Keratinocyte (primary cell): ENCODE data around the gene CAMSAP1.

Experiments used
- CTCF ChIP-seq, 3 experiments: IDR thresholded peaks in 1 of 3; conservative IDR thresholded peaks in 1 of 3; optimal IDR thresholded peaks in 1 of 3; 2 replicates in 2 of 3; 3 replicates in 1 of 3; pipeline versions ENCODE3 to v1.5.1; 2011; ENCODE audit warnings: low read length in 3 of 3, mild to moderate bottlenecking in 3 of 3, moderate library complexity in 2 of 3, control low read depth in 1 of 3, inconsistent platforms in 1 of 3; ENCODE audit not compliant: insufficient read depth in 2 of 3; ENCODE audit errors: extremely low read depth in 1 of 3
- EZH2 ChIP-seq: IDR thresholded peaks from one replicate; pipeline ENCODE4 v1.6.1; 2012; ENCODE audit warnings: inconsistent platforms, mild to moderate bottlenecking, low read length, moderate library complexity

- TF ChIP-seq CTCF (optimal IDR thresholded peaks at IDR 0.05 in 1 of 3, IDR thresholded peaks at IDR 0.05 in 1 of 3, conservative IDR thresholded peaks at IDR 0.05 in 1 of 3; ENCODE audit: extremely low read depth in 1 of 3, insufficient read depth in 2 of 3, low read length in 3 of 3), result no peak
- no peak for TF ChIP-seq EZH2
Observed at GRCh38 chr9:135787776-135788575, 119.4 kb downstream of the CAMSAP1 start.
